Occipital lobe (tissue), 2 donors: ENCODE measurements around the gene TEPSIN. TPM values are rescaled to one million over a fixed set of nuclear protein-coding genes. Genes with fewer than 3 reads are reported as not detected.
A peak's percentile ranks its signal among the peaks of the same experiment; 100 is the strongest.

ENCODE experiments used
- DNase-seq: peaks from one replicate; lab custom pipeline; 2025; lab: John Stamatoyannopoulos, UW
- total RNA-seq: library from RNA; depleted of rRNA; stranded (reverse); fragments of >200 nt; gene quantifications from one replicate; pipeline ENCODE4 v1.2.3, GENCODE V29; 2014

Gene TEPSIN
- total RNA-seq, 1 donor from 2014 or later: 8.1 TPM

DNA sequence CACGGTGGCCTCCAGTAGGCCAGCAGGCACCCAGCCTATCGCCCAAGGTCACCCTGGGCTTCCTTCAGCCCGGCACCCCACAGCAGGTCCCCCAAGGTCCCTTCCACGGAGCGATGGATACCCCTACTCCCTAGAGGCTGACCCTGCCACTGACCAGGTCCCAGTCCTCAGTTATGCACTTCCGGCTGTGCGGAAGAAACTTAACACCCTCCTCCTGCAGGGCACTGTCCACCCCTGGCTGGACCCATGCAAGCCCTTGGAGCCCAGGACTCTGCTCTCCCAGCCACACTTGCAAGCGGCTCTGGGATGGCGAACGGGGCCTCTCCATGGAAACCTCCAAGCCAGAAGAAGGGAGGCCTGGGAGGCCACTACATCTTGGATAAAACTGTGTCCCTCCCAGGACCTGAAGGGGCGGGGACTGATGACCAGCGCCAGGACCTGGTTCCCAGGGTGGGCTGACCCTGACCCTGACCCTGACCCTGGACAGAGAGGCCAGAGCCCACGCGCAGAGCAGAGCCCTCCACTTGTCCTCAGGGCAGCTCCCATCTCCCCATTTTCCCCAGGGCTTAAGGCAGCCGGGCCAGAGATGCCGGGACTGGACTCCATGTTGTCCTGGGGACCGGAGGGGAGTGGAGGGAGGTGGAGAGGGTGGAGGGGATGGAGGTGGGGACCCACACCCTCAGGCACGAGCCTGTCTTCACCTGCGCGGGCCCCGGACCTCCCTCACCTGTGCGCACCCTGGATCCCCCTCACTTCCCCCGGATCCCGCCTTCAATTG, 16.8 kb downstream of the TEPSIN start:
- DNase-seq: no peak

- no peak for DNase-seq
Observed at GRCh38 chr17:81221371-81221841, 17.4 kb downstream of the TEPSIN start.

DNA sequence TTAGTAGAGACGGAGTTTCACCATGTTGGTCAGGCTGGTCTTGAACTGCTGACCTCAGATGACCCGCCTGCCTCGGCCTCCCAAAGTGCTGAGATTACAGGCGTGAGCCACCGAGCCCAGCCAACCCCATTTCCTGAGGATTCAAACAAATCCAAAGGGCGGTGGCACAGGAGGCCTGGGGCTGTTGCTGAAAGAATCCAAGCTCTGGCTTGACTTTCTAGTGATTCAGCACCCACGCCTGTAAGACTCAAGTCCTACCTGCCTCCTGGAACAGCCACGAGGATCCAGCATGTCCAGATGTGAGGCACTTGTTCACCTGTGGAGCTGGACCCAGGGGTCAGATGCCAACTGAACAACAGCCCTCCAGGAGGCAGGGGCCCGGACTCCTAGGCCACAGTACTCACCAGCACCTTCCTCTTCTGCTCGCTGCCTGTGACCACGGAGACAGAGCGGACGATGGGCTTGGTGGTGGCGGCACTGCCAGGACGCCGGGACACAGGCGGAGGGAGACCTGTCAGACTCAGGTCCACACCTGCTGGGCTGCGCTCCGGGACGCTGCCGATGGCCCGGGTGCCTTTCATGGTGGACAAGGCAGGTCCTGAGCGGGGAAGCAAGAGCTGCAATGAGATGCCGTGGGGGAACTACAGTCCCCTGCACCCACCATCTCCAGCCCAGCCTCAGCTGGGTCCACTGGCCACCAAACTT, 19.2 kb downstream of the TEPSIN start:
- DNase-seq: no peak

DNA sequence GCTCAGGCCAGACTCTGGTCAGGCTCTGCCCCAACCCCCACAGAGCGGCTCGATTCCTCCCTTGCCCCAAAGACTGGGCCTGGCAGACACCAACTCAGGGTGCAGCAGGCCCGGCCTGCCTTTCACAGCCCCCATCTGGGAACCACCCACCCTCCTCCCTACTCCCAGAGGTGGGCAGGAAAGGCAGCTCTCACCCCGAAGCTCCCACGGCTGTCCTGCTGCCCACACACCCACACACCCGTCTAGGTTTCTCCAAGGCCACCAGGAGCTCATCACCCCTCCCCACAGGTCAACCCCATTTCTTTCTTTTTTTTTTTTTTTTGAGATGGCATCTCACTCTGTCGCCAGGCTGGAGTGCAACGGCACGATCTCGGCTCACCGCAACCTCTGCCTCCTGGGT, 19.9 kb downstream of the TEPSIN start:
- no peak for DNase-seq

DNA sequence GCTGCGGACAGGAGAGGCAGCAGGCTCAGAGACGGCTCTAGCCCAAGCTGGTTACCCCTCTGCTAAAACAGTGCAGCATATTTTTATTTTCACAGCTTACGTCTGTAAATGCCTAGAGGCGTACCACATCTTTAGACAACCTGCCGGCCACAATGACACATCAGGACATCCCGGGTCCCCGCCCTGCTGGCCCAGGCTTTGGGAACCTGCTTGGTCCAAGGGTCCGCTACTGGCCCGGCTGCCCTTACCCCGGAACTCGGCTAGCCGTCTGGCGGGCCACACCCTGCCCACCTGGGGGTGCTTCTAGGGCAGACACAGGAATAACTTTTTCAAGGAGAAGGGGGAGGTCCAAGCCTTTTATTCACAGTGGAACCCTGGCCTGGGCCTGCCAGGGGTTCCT, 20.4 kb downstream of the TEPSIN start:
- no peak for DNase-seq

DNA sequence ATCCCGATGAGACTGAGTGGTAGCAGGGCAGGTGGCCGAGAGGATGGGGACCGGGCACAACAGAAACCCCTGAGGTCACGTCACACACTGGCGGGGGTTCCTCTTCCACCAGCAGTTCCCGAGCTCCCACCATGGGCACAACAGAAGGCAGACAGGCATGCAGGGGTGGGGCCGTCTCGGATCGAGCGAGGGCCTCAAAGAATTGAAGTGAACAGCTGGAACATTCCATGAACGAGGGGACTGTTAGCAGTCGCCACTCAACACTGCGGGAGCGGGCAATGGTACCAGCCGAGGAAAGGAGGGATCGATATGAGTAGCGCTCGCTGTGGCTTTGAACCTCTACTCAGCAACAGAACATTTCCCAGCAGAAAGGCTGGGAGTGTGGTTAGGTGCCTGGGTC, 21.4 kb downstream of the TEPSIN start:
- DNase-seq: no peak

GRCh38 chr17:81213978-81214377, 24.9 kb downstream of the TEPSIN start:
- no peak for DNase-seq

DNA sequence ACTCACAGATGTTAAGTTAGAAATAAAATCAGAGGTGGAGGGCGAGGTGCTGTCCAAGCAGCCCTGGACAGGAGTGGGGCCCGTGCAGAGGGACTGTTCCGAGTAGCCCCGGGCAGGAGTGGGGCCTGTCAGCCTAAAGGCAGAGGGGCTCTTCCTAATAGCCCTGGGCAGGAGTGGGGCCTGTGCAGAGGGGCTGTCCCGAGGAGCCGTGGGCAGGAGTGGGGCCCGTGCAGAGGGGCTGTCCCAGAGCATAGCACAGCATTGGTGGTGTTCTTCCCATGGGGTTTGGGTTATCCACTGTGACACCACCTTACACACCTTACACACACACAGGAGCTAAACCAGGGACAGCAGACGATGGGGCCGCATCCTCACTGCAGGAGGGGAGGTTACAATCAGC, 26.5 kb downstream of the TEPSIN start:
- no peak for DNase-seq

DNA sequence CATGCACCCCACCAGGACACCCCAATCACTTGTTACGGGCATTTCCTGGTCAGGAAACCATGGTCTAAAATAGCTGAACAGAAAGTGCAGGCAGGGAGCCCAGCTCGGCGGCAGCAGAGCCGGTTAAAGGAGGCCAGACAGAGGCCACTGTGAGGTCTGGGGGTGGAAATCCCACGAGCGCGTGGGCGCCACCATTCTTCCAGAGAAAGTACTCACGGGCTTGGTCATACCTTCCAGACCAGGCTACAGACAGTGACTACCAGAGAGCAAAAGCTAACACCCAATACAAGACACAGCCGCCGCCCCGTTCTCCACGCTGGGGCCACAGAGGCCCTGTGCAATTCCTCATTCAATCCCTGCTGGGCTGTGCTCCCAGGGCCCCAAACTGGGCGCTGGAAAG, 28.0 kb downstream of the TEPSIN start:
- no peak for DNase-seq

DNA sequence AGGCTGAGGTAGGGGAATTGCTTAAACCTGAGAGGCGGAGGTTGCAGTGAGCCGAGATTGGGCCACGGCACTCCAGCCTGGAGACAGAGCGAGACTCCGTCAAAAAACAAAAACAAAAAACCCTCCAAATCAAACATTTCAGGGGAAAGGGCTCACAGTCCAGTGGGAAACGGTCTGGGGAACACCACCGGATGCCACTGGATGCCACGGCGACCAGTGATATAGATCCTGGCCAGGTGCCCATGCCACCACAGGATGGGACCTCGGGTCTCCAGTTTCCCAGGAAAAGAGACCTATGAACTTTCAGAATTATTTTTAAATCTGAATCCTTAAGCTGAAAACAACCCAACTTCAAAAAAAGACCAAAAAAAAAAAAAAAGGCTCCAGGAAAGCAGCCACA, 28.4 kb downstream of the TEPSIN start:
- no peak for DNase-seq

DNA sequence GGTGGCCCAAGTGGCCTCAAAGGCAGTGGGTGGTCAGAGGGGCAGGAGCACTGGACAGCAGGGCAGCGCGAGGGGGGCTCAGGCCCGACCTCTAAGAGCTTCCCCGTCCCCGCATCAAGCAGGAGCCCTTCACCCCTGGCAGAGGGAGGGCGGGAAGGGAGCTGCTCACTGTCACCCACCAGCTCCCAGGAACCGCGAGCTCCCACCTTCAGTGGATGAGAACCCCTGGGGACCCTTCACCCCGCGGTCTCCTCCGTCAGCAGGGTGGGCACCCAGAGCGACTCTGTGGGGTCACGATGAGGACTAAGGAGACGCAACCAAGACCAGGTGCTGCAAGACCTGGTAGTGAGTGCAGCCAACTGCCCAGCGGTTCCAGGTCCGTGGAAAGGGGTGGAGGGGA, 29.7 kb downstream of the TEPSIN start:
- DNase-seq: no peak

GRCh38 chr17:81208651-81209050, 30.2 kb downstream of the TEPSIN start:
- no peak for DNase-seq

GRCh38 chr17:81207610-81208581, 31.0 kb downstream of the TEPSIN start:
- no peak for DNase-seq

GRCh38 chr17:81206657-81207056, 32.2 kb downstream of the TEPSIN start:
- no peak for DNase-seq

DNA sequence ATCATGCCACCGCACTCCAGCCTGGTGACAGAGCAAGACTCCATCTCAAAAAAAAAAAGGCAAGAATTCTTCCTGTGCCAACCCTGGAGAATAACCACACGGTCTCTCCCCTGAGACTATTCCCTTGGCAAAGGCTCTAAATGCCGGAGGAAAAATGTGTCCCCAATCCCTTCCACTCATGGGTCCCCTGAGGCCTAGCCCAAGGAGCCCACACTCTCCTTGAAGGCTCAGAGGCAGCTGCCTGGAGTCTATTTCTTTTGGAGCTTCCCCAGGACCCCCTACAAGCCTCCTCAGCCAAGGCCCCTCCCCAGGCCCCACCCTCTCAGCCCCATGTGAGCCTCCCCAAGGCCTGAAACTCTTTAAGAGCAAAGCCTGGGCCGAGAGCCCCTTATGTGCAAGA, 32.7 kb downstream of the TEPSIN start:
- no peak for DNase-seq

DNA sequence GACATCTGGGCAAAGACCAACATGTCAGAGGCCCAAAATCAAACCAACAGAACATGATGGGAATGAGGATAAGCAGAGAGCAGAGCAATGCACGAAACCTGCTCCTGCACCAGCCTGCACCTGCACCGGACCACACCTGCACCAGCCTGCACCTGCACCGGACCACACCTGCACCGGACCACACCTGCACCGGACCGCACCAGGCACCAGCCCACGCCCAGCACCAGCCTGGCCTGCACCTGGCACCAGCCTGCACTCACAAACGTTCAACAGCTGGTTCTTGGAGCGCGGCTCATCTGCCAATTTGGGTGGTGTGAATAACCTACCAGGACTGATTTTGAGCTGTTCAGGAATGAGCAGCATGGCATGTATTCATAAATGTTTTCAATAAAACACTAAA, 34.3 kb downstream of the TEPSIN start:
- no peak for DNase-seq

GRCh38 chr17:81203136-81203535, 35.7 kb downstream of the TEPSIN start:
- no peak for DNase-seq

DNA sequence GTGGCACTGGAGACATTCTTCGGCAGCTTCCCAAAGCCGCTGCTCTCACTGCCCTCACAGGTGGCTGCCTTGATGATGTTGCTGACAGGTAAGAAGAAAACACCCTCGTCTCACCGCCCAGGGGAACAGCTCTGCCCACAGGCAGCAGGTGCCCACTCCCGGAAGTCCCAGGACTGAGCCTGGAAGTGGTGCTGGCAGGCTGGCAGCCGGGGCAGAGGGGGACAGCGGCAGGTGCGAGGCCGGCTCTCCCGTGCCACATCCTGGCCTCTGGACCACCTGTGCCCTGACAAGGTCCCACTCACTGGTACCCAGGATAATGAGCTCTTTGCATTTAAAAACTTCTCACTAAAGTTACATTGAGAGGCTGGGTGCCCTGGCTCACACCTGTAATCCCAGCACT, 36.5 kb downstream of the TEPSIN start:
- no peak for DNase-seq

DNA sequence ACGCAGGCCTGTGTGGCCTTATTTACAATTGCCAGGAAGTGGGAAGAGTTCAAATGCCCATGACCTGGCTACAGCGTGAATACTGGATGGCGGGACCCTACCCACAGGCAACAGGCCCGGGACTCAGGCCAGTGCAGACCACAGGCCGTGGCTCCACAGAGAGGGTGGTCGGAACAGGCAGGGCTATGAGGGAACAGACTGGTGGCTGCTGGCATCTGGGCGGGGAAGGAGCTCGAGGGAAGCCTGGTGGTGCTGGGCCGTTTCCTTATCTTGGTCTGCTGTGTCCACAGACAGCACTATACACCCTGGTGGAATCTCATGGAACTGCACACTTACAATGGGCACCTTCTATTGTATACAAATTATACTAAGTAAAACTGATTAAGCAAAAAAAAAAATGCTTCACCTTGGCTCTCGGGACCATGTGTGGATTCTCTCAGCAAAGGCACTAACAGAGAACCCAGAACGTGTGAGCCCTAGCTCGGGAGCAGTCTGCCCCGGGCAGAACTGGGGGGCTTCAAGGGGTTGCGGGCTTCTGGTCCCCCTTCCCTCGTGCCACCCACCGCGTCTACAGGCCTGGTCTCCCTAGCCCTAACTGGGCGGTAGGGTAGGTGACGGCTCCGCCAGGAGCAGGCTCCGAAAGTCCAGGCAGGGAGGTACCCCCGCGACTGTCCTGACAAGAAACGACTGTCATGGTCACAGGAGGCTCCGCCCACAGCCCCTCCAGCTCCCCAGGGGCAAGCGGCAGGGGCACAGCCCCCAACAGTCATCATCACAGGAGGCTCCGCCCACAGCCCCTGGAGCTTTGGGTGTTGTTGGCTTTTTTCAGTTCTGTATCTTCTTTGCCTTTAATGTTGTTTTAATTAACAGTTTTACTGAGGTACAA, 37.9 kb downstream of the TEPSIN start:
- peak; percentile 32 for DNase-seq

DNA sequence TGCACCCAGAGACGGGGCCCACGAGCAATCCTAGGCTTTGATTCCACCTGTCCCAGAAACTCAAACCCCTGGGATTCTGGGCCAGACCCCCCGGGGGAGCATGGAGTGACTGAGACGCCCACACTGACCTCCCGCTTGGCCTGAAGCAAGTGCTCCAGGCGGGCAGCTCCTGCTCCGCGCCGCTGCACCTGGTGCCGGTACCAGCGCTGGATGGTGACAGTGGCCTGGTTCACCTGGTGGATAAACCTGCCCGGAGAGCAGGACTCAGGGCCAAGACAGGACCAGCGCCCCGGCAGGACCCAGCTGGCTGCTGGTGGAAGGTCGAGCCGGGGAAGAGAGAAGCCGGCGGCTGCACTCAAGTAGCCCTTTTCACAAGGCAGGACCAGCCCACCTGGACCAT, 38.7 kb downstream of the TEPSIN start:
- DNase-seq: no peak

- no peak for DNase-seq
Observed at GRCh38 chr17:81199482-81199830, 39.4 kb downstream of the TEPSIN start.
